Measurements from ENCODE around the gene CLCN4. TPM values are rescaled to one million over a fixed set of nuclear protein-coding genes. Genes with fewer than 3 reads are reported as not detected.

The CLCN4 gene
- total and polyA plus RNA-seq, 10 of the 15 experiments (the other 5 are each of a cell fraction or from before 2014, with no cell fraction given), result 0.90 to 6.9 (median 2.9) TPM

- CTCF ChIA-PET, result no interaction called here
- Histone ChIP-seq H3K36me3 (ENCODE audit: control insufficient read depth in 2 of 2, insufficient read depth in 2 of 2, low read length in 1 of 2) (no peaks in the 10 kb centered on the region), H3K27ac (ENCODE audit: control insufficient read depth, insufficient read depth) (no peak overlapping the region), H4K20me1 (ENCODE audit: control insufficient read depth, insufficient read depth) (no peaks in the 10 kb centered on the region), H3K9me3 (replicated peaks; ENCODE audit: control insufficient read depth, insufficient read depth, low read length) (no peaks in the 10 kb centered on the region), H3K79me2 (ENCODE audit: control insufficient read depth, insufficient read depth, low read length) (no peaks in the 10 kb centered on the region), H3K4me2 (ENCODE audit: control insufficient read depth, insufficient read depth) (no peak overlapping the region), H3K4me1 (ENCODE audit: control insufficient read depth, insufficient read depth, low read length) (no peaks in the 10 kb centered on the region; the same call in 1 of the 2 replicates), H3K27me3 (replicated peaks in 1 of 2; ENCODE audit: control insufficient read depth in 2 of 2, insufficient read depth in 2 of 2, low read length in 1 of 2) (peaks cover 2 to 13% of the 10 kb centered on the region in 2 experiments), H2AFZ (ENCODE audit: control insufficient read depth, low read depth, low read length) (no peak overlapping the region), H3K9ac (ENCODE audit: control insufficient read depth, insufficient read depth, low read length) (no peak overlapping the region), H3K4me3 (no peak overlapping the region)
- in situ Hi-C loops (cut with MboI) (no loop called here), intact Hi-C loops (cut with micrococcal nuclease; ENCODE audit: unreplicated experiment) (no loop called here)
- POLR2A ChIA-PET, result no interaction called here
- ATAC-seq (no peak), FAIRE-seq (no peak), DNase-seq (ENCODE audit: low read depth, low spot score) (no peak)
- no peak for TF ChIP-seq DPF2 (IDR thresholded peaks at IDR 0.05)
- TF ChIP-seq, protein P1, sequence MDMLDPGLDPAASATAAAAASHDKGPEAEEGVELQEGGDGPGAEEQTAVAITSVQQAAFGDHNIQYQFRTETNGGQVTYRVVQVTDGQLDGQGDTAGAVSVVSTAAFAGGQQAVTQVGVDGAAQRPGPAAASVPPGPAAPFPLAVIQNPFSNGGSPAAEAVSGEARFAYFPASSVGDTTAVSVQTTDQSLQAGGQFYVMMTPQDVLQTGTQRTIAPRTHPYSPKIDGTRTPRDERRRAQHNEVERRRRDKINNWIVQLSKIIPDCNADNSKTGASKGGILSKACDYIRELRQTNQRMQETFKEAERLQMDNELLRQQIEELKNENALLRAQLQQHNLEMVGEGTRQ (IDR thresholded peaks at IDR 0.05; ENCODE audit: borderline replicate concordance, low read depth, low read length), result no peak
- SMC1A ChIA-PET (ENCODE audit: uncharacterized antibody, unreplicated experiment), result no interaction called here
- RAD21 ChIA-PET (ENCODE audit: unreplicated experiment), result no interaction called here
- 33% methylated on average over 9 of the region's 9 CpGs for WGBS (ENCODE audit: insufficient coverage, insufficient replicate concordance, low lambda C conversion rate, missing lambda C conversion rate)
- BruUV-seq (replicated peaks), result no TSS peak
These were observed 3.4 kb downstream of the CLCN4 start for GRCh38 chrX:10160211-10160610.

DNA sequence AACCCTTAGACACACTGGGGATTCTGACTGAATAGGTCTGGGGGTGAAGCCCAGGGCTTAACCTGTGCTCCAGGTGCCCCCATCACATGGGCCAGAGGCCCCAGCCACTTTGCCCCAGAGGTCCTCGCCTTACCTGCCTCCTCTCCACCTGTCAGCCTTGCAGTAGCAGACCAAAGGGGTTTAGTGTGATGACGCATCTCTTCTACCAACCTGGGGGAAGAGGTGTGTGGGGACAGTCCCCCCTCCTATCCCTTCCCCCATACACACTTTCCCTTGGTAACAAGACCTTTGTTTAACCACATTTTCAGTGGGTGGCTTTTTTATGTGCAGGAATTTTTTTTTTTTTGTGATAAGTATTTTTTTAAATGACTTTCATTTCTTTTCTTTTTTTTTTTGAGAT is 6.3 kb downstream of the CLCN4 start:
- intact Hi-C loops (cut with micrococcal nuclease; ENCODE audit: unreplicated experiment) (no loop called here), in situ Hi-C loops (cut with MboI) (no loop called here)
- no peaks in the 10 kb centered on the region for H4K20me1 ChIP-seq (ENCODE audit: control insufficient read depth, insufficient read depth)
- BruUV-seq (replicated peaks), result no TSS peak
- no peak for ATAC-seq
- no peak overlapping the region for H3K4me2 ChIP-seq (ENCODE audit: control insufficient read depth, insufficient read depth)
- H3K9me3 ChIP-seq (replicated peaks; ENCODE audit: control insufficient read depth, insufficient read depth, low read length), result no peaks in the 10 kb centered on the region
- no peak overlapping the region for H3K27ac ChIP-seq (ENCODE audit: control insufficient read depth, insufficient read depth)
- WGBS (ENCODE audit: insufficient coverage, insufficient replicate concordance, low lambda C conversion rate, missing lambda C conversion rate), result 21% methylated on average over 2 of the region's 2 CpGs
- no peak overlapping the region for H3K4me3 ChIP-seq
- H3K9ac ChIP-seq (ENCODE audit: control insufficient read depth, insufficient read depth, low read length), result no peak overlapping the region
- peaks cover 17% of the 10 kb centered on the region for H3K4me1 ChIP-seq (ENCODE audit: control insufficient read depth, insufficient read depth, low read length)
- no peaks in the 10 kb centered on the region for H3K36me3 ChIP-seq (ENCODE audit: control insufficient read depth in 2 of 2, insufficient read depth in 2 of 2, low read length in 1 of 2)
- peaks cover 2 to 10% of the 10 kb centered on the region in 2 experiments for H3K27me3 ChIP-seq (replicated peaks in 1 of 2; ENCODE audit: control insufficient read depth in 2 of 2, insufficient read depth in 2 of 2, low read length in 1 of 2)
- POLR2A ChIA-PET, result no interaction called here
- RAD21 ChIA-PET (ENCODE audit: unreplicated experiment), result no interaction called here
- SMC1A ChIA-PET (ENCODE audit: uncharacterized antibody, unreplicated experiment), result no interaction called here
- H2AFZ ChIP-seq (ENCODE audit: control insufficient read depth, low read depth, low read length), result no peak overlapping the region
- no peak for DNase-seq (ENCODE audit: low read depth, low spot score)
- H3K79me2 ChIP-seq (ENCODE audit: control insufficient read depth, insufficient read depth, low read length), result no peaks in the 10 kb centered on the region
- FAIRE-seq, result no peak
- TF ChIP-seq MLLT1 (IDR thresholded peaks at IDR 0.05) (no peak), FOXM1 (IDR thresholded peaks at IDR 0.05; ENCODE audit: low read depth, low read length) (no peak), DPF2 (IDR thresholded peaks at IDR 0.05) (no peak), SIX5 (IDR thresholded peaks at IDR 0.05; ENCODE audit: low read depth, low read length, severe bottlenecking) (no peak), ZNF217 (IDR thresholded peaks at IDR 0.05) (no peak), YY1 (IDR thresholded peaks at IDR 0.05; ENCODE audit: low read depth, low read length) (no peak), BMI1 (IDR thresholded peaks at IDR 0.05; ENCODE audit: borderline replicate concordance) (no peak), CHD2 (IDR thresholded peaks at IDR 0.05; ENCODE audit: borderline replicate concordance, low read depth, low read length) (no peak)
- CTCF ChIA-PET, result no interaction called here

All from GM12878 (cell line).